ENCODE measurements around the gene FAM222B.
"Not testable (repeated sequence)": the region's sequence is repeated elsewhere in the genome, so short reads cannot be mapped to it uniquely, and the experiment has no call there.

Gene FAM222B

DNA sequence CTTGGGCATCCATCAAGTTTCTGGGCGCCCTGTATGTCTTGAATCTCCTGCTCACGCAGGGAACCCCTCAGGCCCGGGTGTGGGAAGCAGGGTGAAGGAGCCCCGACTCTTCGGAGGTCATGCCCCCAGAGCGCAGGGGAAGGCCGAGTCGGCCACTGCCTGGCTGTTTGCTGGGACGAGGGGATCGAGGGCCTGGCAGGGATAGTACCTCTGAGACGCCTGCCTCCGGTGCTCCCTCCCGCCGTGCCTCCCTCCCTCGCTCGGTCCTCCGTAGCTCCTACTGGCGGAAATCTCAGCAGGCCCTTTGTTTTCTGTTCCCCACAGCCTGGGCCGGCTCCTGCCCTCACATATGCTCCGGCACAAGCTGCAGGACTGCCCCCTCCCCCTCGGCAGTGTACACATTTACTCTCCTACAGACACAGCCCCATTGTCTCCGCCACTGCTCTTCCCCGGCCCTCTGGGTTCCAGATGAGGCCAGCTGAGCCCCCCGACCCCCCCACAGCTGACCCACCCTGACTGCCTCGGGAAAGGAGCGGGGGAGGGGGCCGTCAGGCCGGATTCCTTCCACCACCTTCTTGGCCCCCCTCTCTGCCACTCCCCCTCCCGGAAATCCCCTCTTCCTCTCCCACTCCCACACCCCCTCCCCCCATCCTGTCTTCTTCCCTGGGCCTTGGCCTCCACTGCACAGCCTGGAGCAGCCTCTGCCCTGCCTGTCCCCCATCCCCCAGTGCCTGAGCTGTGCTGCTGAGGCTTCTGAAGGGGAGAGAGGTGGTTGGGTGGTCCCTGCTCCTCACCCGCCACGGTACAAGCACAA, 97.4 kb downstream of the FAM222B start:
- peak in 1 of 2 donors; percentile 53 for DNase-seq

DNA sequence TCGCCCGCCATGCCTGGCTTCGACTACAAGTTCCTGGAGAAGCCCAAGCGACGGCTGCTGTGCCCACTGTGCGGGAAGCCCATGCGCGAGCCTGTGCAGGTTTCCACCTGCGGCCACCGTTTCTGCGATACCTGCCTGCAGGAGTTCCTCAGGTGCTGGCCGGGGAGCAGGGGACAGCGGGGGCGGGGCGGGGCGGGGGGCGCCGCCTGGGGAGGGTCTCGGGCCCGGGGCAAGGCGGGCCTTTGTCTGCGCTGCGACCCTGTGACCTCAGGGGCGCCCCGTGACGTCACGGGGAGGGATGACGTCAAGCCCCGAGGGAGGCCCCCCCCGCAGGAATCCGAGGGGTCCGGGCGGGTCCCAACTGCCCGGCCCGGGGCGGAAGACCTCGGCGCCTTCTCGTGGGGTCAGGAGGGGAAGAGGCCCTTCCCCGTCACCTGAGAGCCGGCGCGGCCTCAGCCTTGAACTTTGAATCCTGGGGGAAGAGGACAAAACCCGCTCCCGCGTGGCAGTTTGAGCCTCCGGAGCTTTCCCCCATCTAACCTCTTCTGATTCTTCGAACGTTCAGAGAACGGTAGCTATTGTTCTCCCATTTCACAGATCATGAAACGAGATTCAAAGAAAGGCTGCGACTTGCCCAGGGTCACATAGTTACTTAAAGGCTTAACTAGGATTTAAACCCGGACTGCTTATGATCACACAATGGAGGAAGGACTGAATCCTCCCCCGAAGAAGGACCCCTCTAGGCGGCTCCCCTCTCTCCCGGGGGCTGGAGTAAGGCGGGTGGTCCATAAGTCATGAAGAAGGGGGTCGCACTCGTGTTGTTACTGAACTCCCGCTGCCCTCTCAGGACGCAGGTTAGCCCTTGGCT, 98.3 kb downstream of the FAM222B start:
- peak; percentile 76 to 81 for DNase-seq

DNA sequence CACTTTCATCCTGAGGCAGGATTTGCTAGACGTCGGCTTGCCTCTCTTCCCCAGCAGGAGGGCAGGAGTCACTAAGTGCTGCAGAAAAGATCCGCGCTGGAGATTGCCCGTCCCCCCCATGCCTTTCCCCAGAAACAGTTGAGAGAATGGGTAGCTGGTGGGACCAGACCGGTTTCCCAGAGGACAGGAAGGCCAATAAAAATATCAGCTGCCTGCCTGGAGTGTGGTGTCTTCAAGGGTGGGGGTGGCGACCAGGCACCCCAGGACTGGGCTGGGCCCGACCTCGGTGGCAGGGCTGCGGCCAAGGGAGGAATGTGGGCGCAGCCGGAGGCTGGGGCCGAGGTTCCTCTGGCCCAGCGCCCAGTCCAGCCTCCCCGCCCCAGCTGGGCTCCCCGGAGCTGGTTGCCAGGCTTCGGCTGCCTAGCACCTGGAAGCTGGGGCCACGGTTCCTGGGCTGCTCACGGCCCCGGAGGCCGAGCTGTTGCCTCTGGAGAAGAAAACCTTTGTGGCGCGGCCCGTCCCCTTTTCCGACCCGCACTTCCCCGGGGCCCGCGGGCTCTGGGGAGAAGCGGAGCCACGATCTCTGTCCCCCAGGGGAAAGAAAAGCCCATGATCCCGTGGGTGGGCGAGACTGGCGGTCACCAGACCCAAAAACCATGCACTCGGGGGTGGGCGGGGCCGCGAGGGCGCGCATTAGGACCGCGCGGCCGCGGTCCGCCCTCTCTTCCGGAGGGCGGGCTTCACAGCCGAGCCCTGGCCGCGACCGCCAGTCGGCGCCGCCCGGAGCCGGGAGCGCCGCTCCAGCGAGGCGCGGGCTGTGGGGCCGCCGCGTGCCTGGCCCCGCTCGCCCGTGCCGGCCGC, 99.1 kb downstream of the FAM222B start, which contains the start of gene TRAF4:
Gene TRAF4 (plus strand): TSS at position 769 of the 861 bp plus-strand sequence. CDS start 102 bp downstream, outside the sequence.
- DNase-seq, result peak; percentile 82 to 89

DNA sequence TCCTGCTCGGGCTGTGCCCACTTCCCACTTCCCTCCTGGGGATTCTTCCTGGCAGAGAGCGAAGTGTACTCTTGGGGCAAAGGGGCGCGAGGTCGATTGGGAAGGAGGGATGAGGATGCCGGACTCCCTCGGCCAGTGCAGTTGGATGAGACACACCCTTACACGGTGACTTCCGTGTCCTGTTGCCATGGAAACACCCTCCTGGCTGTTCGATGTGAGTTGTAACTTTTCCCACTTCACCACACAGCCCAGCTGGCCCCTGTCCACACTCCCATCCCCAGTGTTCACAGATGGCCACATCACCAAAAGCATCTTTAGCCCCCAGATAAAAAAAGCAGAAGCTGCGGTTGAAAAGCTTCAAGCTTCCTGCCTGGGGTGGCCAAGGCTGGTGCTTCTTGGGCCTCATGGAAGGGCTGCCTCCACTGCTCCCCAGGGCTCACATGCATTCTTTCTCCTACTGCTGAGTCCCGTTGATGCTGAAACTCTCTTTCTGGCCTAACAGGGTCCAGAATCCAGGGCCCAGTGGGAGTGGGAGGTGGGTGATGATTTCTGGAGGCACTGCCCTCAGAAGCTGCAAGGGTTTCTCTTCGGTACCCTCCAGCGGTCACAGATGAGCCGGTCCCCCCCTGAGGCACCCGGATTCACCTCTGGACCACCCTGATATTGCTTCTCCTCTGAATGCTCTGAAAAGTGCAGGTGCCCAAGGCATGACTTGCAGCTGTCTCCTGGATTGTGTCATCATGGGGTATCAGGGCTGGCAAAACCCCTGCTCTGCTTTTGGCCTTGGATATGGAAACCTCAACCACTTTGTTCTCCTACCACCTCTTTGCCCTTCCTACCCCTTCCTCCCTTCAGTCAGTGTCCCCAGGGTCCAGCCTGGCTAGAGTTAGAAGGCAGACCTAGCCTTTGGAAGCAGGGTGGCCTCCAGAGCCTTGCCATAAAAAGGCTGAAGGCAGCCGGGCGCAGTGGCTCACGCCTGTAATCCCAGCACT, 100.9 kb downstream of the FAM222B start:
- no peak for DNase-seq

DNA sequence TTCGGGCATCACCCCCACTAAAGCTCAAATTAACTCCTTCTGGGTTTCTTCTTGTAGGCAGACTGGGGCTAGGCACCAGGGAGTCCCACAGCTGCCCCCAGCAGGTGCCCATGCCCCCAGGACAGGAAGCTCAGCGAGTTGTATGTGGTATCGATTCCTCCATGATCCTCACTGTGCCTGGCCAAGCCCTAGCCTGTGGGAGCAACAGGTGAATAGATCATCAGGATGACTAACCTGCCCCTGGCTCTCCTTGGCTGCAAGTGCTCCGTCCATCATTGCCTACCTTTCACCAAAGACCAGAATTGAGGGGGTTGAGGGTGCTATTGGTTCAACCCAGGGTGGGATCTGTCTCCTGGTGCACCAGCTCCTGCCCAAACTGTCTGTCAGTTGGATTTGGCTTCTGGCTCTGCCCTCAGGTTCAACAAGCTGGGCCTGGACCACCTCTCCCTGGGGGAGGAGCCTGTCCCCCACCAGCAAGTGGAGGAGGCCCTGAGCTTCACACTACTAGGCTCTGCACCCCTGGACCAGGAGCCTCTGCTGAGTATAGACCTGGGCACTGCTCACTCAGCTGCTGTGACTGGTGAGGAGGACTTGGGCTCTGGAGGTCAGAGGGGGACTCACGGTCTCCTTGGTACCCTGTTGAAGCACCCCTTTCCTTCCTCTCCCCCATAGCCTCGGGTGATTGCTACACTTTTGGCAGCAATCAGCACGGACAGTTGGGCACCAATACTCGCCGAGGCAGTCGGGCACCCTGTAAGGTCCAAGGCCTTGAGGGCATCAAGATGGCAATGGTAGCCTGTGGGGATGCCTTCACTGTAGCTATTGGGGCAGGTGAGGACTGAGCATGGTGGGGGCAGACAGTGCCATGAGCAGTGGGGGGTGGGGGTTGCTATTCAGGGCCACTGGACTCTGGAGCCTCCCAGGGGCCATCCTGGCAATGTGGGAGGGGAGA, 101.9 kb downstream of the FAM222B start:
- DNase-seq, result no peak

DNA sequence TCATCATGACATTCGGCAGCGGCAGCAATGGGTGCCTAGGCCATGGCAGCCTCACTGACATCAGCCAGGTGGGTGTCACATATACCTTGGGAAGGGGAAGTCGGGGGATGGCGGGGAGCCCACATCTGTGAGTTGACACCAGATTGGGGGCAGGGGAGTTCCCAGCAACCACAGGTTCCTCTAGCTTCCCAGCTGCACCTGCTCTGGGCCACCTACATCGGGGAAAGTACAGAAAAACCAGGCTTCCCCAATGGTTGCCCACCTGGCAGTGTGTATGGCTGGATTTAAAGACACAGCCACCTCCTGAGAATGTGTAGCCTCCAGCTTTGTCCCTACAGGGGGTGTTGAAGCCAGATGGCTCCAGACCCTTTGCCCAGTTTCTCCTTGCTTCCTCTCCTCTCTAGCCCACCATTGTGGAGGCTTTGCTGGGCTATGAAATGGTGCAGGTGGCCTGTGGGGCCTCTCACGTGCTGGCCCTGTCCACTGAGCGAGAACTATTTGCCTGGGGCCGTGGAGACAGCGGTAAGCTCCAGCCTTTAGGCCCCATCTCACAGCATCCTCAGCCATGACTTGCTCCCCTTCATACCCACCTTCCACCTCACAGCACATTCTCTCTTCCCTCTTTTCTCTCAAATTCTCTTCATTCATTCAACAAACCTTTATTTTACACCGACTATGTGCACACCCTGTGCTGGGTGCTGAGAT, 103.8 kb downstream of the FAM222B start:
- DNase-seq, result peak; percentile 55 to 56

DNA sequence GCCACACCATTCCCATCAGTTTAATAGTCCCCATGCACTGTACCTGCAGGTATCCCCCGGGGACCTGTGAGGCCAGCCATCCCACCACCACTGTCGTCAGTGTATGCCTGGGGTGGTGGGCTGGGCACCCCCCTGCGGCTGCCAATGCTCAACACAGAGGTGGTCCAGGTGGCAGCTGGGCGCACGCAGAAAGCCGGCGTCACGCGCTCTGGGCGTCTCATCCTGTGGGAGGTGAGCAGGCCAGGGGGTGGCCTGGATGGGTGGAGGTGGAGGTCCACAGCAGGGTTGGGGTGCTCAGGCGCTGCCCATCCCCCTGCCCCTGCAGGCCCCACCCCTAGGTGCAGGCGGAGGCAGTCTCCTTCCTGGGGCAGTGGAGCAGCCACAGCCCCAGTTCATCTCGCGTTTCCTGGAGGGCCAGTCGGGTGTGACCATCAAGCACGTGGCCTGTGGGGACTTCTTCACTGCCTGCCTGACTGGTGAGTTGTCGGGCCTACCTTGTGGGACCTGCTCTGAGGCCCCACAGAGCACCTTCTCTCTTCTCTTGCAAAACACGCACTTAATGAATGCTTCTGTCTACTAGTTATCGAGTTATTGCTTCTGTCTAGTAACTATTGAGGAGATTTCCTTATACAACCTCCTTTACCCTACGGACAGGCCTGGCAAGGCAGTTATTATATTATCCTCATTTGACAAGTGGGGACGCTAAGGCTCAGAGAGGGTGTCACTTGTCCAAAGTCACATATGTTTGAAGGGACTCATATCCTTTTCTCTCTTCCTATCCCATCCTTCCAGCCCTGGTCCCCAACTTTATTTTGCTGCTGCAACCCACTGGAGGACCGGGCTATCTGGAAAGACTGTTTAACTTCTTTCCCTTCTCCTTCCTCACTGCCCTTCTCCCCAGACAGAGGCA, 104.6 kb downstream of the FAM222B start:
- DNase-seq, result no peak

DNA sequence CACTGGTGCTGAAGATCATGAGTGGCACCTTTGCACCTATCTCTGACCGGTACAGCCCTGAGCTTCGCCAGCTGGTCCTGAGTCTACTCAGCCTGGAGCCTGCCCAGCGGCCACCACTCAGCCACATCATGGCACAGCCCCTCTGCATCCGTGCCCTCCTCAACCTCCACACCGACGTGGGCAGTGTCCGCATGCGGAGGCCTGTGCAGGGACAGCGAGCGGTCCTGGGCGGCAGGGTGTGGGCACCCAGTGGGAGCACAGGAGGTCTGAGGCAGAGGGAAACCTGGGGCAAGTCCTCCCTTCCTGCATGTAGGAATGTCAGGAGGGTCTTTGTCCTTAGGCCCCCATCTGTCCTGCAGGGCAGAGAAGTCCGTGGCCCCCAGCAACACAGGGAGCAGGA, 105.3 kb downstream of the FAM222B start:
- DNase-seq, result no peak

DNA sequence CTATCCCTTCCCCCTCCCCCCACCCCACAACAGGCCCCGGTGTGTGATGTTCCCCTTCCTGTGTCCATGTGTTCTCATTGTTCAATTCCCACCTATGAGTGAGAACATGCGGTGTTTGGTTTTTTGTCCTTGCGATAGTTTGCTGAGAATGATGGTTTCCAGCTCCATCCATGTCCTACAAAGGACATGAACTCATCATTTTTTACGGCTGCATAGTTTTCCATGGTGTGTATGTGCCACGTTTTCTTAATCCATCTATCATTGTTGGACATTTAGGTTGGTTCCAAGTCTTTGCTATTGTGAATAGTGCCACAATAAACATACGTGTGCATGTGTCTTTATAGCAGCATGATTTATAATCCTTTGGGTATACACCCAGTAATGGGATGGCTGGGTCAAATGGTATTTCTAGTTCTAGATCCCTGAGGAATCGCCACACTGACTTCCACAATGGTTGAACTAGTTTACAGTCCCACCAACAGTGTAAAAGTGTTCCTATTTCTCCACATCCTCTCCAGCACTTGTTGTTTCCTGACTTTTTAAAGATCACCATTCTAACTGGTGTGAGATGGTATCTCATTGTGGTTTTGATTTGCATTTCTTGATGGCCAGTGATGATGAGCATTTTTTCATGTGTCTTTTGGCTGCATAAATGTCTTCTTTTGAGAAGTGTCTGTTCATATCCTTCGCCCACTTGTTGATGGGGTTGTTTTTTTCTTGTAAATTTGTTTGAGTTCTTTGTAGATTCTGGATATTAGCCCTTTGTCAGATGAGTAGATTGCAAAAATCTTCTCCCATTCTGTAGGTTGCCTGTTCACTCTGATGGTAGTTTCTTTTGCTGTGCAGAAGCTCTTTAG, 106.4 kb downstream of the FAM222B start:
- not testable (repeated sequence) for DNase-seq

DNA sequence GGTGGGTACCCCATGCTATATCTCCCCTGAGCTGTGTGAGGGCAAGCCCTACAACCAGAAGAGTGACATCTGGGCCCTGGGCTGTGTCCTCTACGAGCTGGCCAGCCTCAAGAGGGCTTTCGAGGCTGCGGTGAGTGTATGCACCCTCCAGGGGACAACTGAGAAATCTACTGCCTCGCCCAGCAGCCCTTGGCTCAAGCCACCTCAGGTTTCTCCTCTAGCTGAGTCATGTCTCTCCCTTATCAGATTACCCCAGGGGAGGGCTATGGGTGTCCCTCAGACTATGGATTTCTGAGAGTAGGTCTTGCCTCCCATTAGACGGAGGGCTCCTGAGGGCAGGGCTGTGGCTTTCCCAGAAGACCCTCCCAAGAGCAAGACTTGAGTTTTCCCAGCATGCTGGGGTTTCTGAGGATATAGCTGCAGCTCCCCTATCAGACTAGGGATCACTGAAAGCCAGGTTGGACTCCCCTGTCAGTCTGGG, 107.3 kb downstream of the FAM222B start:
- no peak for DNase-seq

DNA sequence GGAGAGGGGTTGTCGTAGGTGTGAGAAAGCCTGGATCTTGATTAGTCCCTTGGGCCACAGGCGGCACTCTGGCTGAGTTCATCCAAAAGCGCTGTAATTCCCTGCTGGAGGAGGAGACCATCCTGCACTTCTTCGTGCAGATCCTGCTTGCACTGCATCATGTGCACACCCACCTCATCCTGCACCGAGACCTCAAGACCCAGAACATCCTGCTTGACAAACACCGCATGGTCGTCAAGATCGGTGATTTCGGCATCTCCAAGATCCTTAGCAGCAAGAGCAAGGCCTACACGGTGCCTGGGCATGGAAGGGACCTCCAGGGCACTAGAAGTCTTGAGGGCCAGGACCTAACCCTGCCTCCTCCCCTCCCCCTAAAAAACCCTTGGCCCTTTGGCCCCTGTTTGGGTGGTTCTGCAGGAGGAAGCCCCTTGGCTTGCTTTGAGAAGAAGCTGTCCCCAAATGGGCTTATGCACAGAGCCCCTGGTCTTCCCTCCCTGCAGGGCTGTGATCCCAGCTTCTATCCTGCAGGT, 107.8 kb downstream of the FAM222B start:
- no peak for DNase-seq

DNA sequence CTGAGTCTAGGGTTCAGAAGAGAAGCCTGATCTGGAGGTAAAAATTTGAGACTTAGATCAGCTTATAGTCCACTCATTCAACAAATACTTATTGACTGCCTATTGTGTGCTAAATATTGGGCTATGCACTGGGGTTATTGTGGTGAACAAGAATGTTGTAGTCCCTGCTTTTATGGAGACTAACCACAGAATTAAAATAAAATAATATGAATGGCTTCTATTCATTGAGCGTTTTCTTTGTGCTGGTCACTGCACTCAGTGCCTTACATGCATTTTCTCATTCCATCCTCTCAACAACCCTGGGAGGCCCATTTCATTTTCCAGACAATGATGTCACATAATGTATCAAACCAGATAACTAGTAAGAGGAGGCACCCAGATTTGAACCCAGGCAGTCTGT, 109.2 kb downstream of the FAM222B start:
- no peak for DNase-seq

DNA sequence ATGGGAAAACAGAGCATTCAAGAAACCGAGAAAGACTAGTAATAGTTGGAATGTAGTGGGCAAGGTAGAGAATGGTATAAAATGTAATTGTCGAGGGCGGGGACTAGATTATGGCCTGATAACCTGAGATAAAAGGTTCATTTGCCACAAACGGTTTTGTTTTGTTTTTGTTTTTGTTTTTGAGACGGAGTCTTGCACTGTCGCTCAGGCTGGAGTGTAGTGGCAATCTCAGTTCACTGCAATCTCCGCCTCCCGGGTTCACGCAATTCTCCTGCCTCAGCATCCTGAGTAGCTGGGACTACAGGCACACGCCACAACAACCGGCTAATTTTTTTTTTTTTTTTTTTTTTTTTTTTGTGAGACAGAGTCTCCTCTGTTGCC, 112.7 kb downstream of the FAM222B start:
- DNase-seq, result no peak

DNA sequence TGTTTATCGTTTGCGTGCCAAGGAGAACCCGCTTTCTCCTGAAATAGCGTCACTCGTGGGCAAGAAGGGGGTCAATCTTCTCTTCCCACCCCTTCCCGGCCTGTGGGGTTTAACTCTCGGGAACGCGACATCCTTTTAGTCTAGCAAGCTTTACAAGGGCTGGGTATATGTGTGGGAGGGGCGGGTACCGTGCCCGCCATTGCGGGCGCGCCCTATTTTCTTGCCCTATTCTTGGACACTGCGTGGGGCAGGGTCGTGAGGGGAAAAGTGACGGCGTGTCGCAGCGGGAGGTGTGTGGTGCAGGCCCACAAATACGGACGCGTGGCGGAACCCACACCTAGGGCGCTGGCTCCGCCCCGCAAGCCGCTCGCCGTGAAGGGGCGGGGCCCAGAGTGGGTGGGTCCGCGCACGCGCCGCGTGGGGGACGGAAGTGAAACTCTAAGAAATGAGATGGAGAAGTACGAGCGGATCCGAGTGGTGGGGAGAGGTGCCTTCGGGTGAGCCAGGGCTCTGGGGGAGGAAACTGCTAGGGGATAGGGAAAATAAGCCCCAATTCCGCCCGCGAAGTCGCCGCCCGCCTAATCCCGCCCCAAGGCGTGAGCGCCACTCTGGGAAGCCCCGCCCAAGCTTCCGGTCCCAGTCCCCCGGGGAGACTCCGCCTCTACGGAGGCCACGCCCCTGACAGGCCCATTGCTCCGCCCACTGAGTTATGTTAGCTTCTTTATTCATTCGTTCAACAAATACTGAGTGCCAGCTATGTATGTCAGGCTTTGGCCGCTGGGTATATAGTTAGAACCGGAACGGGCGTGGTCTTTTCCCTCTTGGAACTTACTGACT, 114.0 kb downstream of the FAM222B start, which contains the start of gene NEK8:
Gene NEK8 (plus strand): TSS at position 425 of the 837 bp plus-strand sequence. CDS start 26 bp downstream, at position 451.
- DNase-seq, result peak; percentile 99

DNA sequence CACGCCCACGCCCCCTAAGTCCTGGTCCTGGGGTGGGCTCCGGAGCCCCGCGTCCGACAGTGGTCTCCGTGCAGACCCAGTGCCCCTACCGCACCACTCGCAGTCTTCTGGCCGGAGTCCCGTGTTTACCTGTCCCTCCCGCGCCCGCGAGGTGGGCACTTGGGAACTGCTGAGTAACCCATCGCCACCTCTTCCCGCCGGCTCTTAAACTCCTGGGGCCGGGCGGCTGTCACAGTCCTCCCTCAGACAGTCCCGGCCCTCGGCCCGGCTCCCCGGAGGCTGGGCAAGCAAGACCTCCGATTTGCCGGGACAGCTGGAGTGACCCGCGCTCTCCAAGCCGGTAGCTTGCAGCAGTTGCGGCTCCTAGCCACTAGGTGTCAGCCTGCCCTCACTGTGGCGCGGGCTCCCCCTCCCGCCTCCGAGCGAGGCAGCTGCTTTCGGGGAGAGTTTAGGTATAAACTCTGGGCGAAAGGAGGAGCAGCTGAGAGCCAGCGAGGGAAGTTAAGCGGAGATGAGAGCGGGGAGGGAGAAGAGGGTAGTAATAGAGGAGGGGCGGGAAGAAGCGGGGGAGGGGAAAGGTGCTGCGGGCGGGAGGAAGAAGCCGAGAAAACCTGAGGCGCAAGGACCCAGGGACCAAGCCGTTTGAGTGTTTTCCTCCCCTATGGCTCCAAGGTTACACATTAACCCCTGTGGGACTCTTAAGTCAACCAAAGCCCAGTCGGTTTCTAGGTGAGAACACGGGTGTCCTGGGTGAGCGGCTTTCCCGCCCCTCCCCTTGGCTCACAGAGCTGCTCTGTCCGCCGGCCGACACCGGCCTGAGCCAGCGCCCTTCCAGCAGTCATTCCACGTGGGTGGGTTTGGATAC, 115.7 kb downstream of the FAM222B start:
- peak; percentile 93 to 95 for DNase-seq
